ENCODE measurements around the gene SLC49A4.

DNA sequence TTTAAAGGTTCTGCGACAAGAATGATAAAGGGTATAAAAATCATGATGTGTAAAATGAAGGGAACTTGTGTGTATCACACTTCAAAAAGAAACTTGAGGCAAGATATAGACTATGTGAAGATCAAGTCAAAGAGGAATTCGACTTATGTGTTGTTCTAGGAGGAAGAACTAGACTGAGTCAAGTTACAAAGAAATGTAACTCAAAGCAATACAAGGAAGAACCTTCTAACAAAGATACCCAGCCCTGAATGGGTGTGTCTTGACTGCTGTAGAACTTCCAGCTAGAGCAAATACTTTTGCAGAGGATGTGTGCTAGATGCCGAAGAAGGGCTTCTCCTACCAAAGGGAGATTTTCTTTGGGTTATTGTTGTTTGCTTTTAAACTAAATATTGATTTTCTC, 2.4 kb downstream of the SLC49A4 start:
- TF ChIP-seq, protein P1, sequence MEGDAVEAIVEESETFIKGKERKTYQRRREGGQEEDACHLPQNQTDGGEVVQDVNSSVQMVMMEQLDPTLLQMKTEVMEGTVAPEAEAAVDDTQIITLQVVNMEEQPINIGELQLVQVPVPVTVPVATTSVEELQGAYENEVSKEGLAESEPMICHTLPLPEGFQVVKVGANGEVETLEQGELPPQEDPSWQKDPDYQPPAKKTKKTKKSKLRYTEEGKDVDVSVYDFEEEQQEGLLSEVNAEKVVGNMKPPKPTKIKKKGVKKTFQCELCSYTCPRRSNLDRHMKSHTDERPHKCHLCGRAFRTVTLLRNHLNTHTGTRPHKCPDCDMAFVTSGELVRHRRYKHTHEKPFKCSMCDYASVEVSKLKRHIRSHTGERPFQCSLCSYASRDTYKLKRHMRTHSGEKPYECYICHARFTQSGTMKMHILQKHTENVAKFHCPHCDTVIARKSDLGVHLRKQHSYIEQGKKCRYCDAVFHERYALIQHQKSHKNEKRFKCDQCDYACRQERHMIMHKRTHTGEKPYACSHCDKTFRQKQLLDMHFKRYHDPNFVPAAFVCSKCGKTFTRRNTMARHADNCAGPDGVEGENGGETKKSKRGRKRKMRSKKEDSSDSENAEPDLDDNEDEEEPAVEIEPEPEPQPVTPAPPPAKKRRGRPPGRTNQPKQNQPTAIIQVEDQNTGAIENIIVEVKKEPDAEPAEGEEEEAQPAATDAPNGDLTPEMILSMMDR (IDR thresholded peaks at IDR 0.05; ENCODE audit: insufficient read depth, low read length, poor library complexity, severe bottlenecking), result no peak
- no peak for TF ChIP-seq EZH2phosphoT487 (conservative IDR thresholded peaks at IDR 0.05; ENCODE audit: low read length)

Data from SU-DHL-6 (cell line).